Peyer's patch (tissue), 4 donors: ENCODE results near the gene ARL2BP.

Experiments
- POLR2A ChIP-seq, 2 donors: fragments of 450-650 bp; IDR thresholded peaks; one replicate each; pipeline ENCODE4 v1.5.1; 2017; ENCODE audit warnings: antibody characterized with exemption in 2 of 2, mild to moderate bottlenecking in 2 of 2, moderate library complexity in 2 of 2
- TF ChIP-seq, protein P1 (sequence below), 6 experiments: fragments of 450-650 bp in 4 of 6; fragments of 200-600 bp in 2 of 6; sonication (generic) in 1 of 6; IDR thresholded peaks; one replicate each; pipeline ENCODE4 v1.5.1; 2017 to 2019; ENCODE audit warnings: antibody characterized with exemption in 6 of 6, mild to moderate bottlenecking in 3 of 6, moderate library complexity in 1 of 6

DNA sequence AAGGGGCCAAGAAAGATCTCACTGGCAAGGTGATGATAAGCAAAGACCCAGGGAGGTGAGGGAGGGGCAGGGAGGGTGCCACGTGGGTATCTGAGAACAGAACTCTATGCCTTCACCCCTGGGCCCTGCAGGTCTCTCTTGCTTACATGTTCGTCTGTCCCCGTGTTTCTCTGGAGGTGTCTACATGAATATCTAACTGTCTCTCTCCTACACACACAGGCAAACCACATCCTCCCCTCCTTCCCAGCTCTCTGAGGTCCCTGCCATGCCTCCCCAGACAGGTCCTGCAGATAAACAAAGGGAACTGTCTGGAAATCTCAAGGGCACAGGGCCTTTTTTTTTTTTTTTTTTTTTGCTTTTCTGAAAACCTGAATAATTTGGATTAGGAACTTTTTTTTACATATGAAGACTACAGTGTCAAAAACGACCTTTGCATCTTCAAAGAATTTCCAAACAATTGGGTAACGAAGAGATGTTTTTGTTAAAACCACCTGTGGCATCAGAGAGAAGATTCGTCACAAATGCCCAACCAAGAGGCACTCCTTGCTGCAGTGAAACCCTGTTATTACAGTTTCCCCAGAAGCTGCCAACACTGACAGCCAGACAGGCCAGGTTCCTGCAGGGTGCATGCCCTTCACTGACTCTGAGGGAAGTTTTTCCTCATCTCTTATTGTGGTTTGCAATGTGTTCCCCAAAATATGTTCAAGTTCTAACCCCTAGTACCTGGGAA lies 21.6 kb downstream of the ARL2BP start:
- TF ChIP-seq, protein P1, sequence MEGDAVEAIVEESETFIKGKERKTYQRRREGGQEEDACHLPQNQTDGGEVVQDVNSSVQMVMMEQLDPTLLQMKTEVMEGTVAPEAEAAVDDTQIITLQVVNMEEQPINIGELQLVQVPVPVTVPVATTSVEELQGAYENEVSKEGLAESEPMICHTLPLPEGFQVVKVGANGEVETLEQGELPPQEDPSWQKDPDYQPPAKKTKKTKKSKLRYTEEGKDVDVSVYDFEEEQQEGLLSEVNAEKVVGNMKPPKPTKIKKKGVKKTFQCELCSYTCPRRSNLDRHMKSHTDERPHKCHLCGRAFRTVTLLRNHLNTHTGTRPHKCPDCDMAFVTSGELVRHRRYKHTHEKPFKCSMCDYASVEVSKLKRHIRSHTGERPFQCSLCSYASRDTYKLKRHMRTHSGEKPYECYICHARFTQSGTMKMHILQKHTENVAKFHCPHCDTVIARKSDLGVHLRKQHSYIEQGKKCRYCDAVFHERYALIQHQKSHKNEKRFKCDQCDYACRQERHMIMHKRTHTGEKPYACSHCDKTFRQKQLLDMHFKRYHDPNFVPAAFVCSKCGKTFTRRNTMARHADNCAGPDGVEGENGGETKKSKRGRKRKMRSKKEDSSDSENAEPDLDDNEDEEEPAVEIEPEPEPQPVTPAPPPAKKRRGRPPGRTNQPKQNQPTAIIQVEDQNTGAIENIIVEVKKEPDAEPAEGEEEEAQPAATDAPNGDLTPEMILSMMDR (IDR thresholded peaks at IDR 0.05), result no peak
- no peak for TF ChIP-seq POLR2A (IDR thresholded peaks at IDR 0.05)
